CD4-positive, alpha-beta T cell (primary cell): ENCODE data around the gene GPM6B. TPM values are rescaled to one million over a fixed set of nuclear protein-coding genes. Genes with fewer than 3 reads are reported as not detected.

ENCODE experiments used
- ATAC-seq: fragments of 200-7000 bp; cut with Tn5 transposase; one replicate; pipeline ENCODE4 v1.10.0; 2022; ENCODE audit warnings: mild to moderate bottlenecking; ENCODE audit not compliant: poor library complexity
- CTCF ChIA-PET: fragments of 350-600 bp; sonication (Branson Sonifier 250); formaldehyde crosslinking; loops from one replicate; lab custom pipeline; 2021; ENCODE audit warnings: antibody characterized with exemption, inconsistent platforms; lab: Charles Lee
- POLR2A ChIA-PET: fragments of 350-600 bp; sonication (Branson Sonifier 250); formaldehyde crosslinking; loops from one replicate; lab custom pipeline; 2021; ENCODE audit warnings: antibody characterized with exemption, inconsistent platforms; lab: Charles Lee
- DNase-seq, 14 experiments: peaks; one replicate each; pipeline ENCODE4 v3.0.0-alpha.2; 2013 to 2020; ENCODE audit warnings: mixed read lengths in 2 of 14
- H3K27ac ChIP-seq, 2 donors: one replicate each; pipeline versions ENCODE4 v1.5.1 to v1.7.0; 2013; ENCODE audit warnings: low read length in 2 of 2, low read depth in 1 of 2, mild to moderate bottlenecking in 1 of 2
- H3K27me3 ChIP-seq, 2 experiments: 1 replicate in 1 of 2; 2 replicates in 1 of 2; pipeline versions ENCODE4 v1.6.1 to v1.7.0; 2013; ENCODE audit warnings: low read length in 2 of 2, control low read depth in 1 of 2, mild to moderate bottlenecking in 1 of 2, moderate library complexity in 1 of 2; ENCODE audit not compliant: insufficient read depth in 2 of 2, control insufficient read depth in 1 of 2
- H3K36me3 ChIP-seq: one replicate; pipeline ENCODE4 v1.6.1; 2013; ENCODE audit warnings: low read length, control low read depth; ENCODE audit not compliant: insufficient read depth
- H3K4me1 ChIP-seq: one replicate; pipeline ENCODE4 v1.6.1; 2013; ENCODE audit warnings: low read length, control low read depth; ENCODE audit not compliant: insufficient read depth
- H3K4me3 ChIP-seq: one replicate; pipeline ENCODE4 v1.5.1; 2013; ENCODE audit warnings: mild to moderate bottlenecking, low read length, moderate library complexity
- H3K9me3 ChIP-seq, 2 experiments: 1 replicate in 1 of 2; 2 replicates in 1 of 2; pipeline versions ENCODE4 v1.6.1 to v1.7.0; 2013; ENCODE audit warnings: low read length in 2 of 2, mild to moderate bottlenecking in 2 of 2, control low read depth in 1 of 2, moderate library complexity in 1 of 2; ENCODE audit not compliant: control insufficient read depth in 1 of 2, insufficient read depth in 1 of 2
- H3K27ac Mint-ChIP-seq: one replicate; pipeline ENCODE4 v1.8.0; 2020; ENCODE audit warnings: mixed read lengths
- H3K27me3 Mint-ChIP-seq: one replicate; pipeline ENCODE4 v1.8.0; 2021; ENCODE audit warnings: mixed read lengths
- H3K36me3 Mint-ChIP-seq: one replicate; pipeline ENCODE4 v1.8.0; 2021; ENCODE audit warnings: low read depth, mixed read lengths
- H3K4me1 Mint-ChIP-seq: one replicate; pipeline ENCODE4 v1.8.0; 2021; ENCODE audit warnings: low read depth, mixed read lengths
- H3K4me3 Mint-ChIP-seq: one replicate; pipeline ENCODE4 v1.8.0; 2020; ENCODE audit warnings: mild to moderate bottlenecking, mixed read lengths
- H3K9me3 Mint-ChIP-seq: one replicate; pipeline ENCODE4 v1.8.0; 2020; ENCODE audit warnings: mixed read lengths
- intact Hi-C, 2 experiments: fragments of 100-400 bp; cut with DNase I in 1 of 2; cut with micrococcal nuclease in 1 of 2; formaldehyde crosslinking; loops; one replicate each; pipeline versions ENCODE4 v1.15.1 to v1.9.0; 2023 to 2025; cut with DNase I, micrococcal nuclease
- total RNA-seq, 174 experiments: library from RNA in 2 of 174; stranded (reverse) in 2 of 174; gene quantifications; one replicate each; pipeline ENCODE4 v1.2.3 and lab custom pipeline; 2021 to 2026
- TF ChIP-seq, protein P1 (sequence below): fragments of 200-600 bp; IDR thresholded peaks from one replicate; pipeline ENCODE4 v1.8.0; 2022; ENCODE audit warnings: antibody characterized with exemption, mild to moderate bottlenecking

GPM6B gene
- total RNA-seq, 2 experiments from 2014 or later, result not detected

DNA sequence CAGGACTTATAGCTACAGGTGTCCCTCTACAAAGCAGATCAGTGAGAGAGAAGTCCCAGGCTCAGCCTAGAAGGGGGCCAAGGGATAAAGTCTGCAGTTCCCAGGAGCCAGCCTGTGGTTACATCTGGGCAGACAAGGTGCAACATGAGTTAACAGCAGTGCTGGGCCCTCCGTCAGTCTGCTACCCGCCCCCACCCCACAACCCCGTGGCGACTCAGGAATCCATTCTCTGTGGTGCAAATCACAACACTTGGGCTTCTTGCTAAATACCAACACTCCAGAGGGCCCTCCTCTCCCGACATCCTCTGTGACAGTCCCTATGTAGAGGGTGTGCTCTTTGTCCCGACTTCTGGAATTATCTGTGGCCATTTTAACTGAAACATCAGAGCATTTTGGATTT lies 13.8 kb downstream of the GPM6B start:
- DNase-seq, result no peak
- H3K36me3 Mint-ChIP-seq, result no peaks in the 10 kb centered on the region
- H3K9me3 ChIP-seq, result no peaks in the 10 kb centered on the region
- no peaks in the 10 kb centered on the region for H3K36me3 ChIP-seq
- H3K4me3 ChIP-seq, result no peak overlapping the region
- no peak for ATAC-seq
- no peaks in the 10 kb centered on the region for H3K9me3 Mint-ChIP-seq
- H3K4me1 Mint-ChIP-seq, result no peaks in the 10 kb centered on the region
- TF ChIP-seq, protein P1, sequence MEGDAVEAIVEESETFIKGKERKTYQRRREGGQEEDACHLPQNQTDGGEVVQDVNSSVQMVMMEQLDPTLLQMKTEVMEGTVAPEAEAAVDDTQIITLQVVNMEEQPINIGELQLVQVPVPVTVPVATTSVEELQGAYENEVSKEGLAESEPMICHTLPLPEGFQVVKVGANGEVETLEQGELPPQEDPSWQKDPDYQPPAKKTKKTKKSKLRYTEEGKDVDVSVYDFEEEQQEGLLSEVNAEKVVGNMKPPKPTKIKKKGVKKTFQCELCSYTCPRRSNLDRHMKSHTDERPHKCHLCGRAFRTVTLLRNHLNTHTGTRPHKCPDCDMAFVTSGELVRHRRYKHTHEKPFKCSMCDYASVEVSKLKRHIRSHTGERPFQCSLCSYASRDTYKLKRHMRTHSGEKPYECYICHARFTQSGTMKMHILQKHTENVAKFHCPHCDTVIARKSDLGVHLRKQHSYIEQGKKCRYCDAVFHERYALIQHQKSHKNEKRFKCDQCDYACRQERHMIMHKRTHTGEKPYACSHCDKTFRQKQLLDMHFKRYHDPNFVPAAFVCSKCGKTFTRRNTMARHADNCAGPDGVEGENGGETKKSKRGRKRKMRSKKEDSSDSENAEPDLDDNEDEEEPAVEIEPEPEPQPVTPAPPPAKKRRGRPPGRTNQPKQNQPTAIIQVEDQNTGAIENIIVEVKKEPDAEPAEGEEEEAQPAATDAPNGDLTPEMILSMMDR, result no peak
- POLR2A ChIA-PET, result no interaction called here
- no peak overlapping the region for H3K4me3 Mint-ChIP-seq
- no peaks in the 10 kb centered on the region for H3K4me1 ChIP-seq
- H3K27ac ChIP-seq, result no peak overlapping the region
- intact Hi-C loops, result no loop called here
- peaks cover 5% of the 10 kb centered on the region for H3K27me3 Mint-ChIP-seq
- H3K27ac Mint-ChIP-seq, result no peak overlapping the region
- H3K27me3 ChIP-seq, result no peaks in the 10 kb centered on the region
- CTCF ChIA-PET, result no interaction called here

DNA sequence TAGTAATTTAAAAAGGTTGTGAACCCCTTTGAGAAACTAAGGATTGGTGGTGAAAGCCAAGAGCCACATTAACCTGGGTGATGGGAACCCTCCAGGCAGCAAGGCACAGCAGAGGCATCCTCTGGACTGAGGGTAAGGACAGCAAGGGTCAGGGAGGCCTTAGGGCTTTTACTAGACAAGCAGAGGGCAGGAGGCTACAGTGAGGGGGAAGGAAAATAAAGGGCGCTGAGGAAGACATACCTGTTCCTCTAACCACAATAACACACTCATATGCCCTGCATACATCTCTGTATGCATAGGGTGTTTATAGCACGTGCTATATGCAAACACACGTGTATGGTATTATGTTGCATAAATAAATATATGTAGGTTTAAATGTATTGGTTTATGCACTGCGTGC lies 18.7 kb downstream of the GPM6B start:
- CTCF ChIA-PET, result no interaction called here
- Mint-ChIP-seq H3K27me3 (no peaks in the 10 kb centered on the region), H3K4me1 (no peaks in the 10 kb centered on the region), H3K9me3 (no peaks in the 10 kb centered on the region), H3K36me3 (no peaks in the 10 kb centered on the region), H3K4me3 (no peak overlapping the region), H3K27ac (no peak overlapping the region)
- ATAC-seq (no peak), DNase-seq (no peak)
- Histone ChIP-seq H3K9me3 (no peaks in the 10 kb centered on the region), H3K36me3 (no peaks in the 10 kb centered on the region), H3K27ac (no peak overlapping the region), H3K27me3 (no peaks in the 10 kb centered on the region), H3K4me3 (no peak overlapping the region), H3K4me1 (no peaks in the 10 kb centered on the region)
- POLR2A ChIA-PET, result no interaction called here
- TF ChIP-seq, protein P1, result no peak
- intact Hi-C loops, result no loop called here

DNA sequence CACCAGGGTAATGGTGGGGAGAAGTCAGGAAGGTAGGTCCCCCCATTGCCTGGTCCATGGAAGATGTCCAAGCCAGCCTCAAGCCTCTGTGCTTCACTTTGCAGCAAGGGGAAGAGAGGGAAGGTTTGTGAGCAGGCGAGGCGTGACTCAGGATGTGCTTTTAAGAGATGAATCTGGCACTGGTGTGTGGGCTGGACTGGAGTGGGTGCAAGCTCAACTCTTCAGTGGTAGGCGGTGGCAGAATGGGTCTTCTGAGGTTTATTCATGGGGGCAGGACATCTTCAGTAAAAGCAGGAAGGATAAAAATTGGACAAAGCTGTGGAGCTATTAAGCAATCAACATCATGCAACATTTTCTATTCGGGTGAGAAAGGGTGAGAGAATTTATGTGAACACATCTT lies 19.4 kb downstream of the GPM6B start:
- Histone ChIP-seq H3K4me1 (no peaks in the 10 kb centered on the region), H3K36me3 (no peaks in the 10 kb centered on the region), H3K4me3 (no peak overlapping the region), H3K27me3 (no peaks in the 10 kb centered on the region), H3K27ac (no peak overlapping the region), H3K9me3 (no peaks in the 10 kb centered on the region)
- Mint-ChIP-seq H3K4me1 (no peaks in the 10 kb centered on the region), H3K4me3 (no peak overlapping the region), H3K36me3 (no peaks in the 10 kb centered on the region), H3K9me3 (no peaks in the 10 kb centered on the region), H3K27ac (no peak overlapping the region), H3K27me3 (no peaks in the 10 kb centered on the region)
- ChIA-PET POLR2A (no interaction called here), CTCF (no interaction called here)
- intact Hi-C loops, result no loop called here
- TF ChIP-seq, protein P1, result no peak
- ATAC-seq (no peak), DNase-seq (no peak)
